Body of pancreas (tissue), 4 donors: Measurements from ENCODE around the gene RIMS1. TPM values are rescaled to one million over a fixed set of nuclear protein-coding genes. Genes with fewer than 3 reads are reported as not detected.

Source experiments
- ATAC-seq: fragments of 150-250 bp; one replicate; pipeline ENCODE4 v1.9.1; 2016
- DNase-seq, 4 donors: peaks; one replicate each; pipeline ENCODE4 v3.0.0-alpha.2; 2019
- H3K27ac ChIP-seq, 4 donors: fragments of 200-600 bp; sonication (generic); 1 replicate in 3 of 4; 2 replicates in 1 of 4; pipeline versions ENCODE4 v1.5.1 to v1.6.1; 2016 to 2019; ENCODE audit warnings: mild to moderate bottlenecking in 1 of 4, mixed read lengths in 1 of 4, moderate library complexity in 1 of 4
- H3K27me3 ChIP-seq, 2 donors: fragments of 200-600 bp; sonication (generic); one replicate each; pipeline ENCODE4 v1.6.0; 2016; ENCODE audit warnings: mild to moderate bottlenecking in 1 of 2
- H3K36me3 ChIP-seq, 2 donors: fragments of 200-600 bp; sonication (generic); replicated peaks in 1 of 2; 2 replicates each; pipeline ENCODE4 v1.5.1; 2016; ENCODE audit warnings: low read depth in 2 of 2; ENCODE audit not compliant: insufficient read depth in 1 of 2
- H3K4me1 ChIP-seq: fragments of 200-600 bp; sonication (generic); one replicate; pipeline ENCODE4 v1.6.0; 2016
- H3K4me3 ChIP-seq, 2 donors: fragments of 200-600 bp; sonication (generic); 1 replicate in 1 of 2; 2 replicates in 1 of 2; pipeline ENCODE4 v1.5.1; 2016 to 2019
- H3K9me3 ChIP-seq, 3 donors: fragments of 200-600 bp; sonication (generic); 1 replicate in 2 of 3; 2 replicates in 1 of 3; pipeline ENCODE4 v1.5.1; 2016
- CTCF ChIP-seq, 7 experiments: fragments of 450-650 bp in 4 of 7; fragments of 200-600 bp in 3 of 7; sonication (generic) in 3 of 7; IDR thresholded peaks; one replicate each; pipeline ENCODE4 v1.5.1; 2016 to 2019; ENCODE audit warnings: antibody characterized with exemption in 7 of 7
- POLR2A ChIP-seq, 3 donors: fragments of 450-650 bp; IDR thresholded peaks; one replicate each; pipeline ENCODE4 v1.6.1; 2016; ENCODE audit warnings: antibody characterized with exemption in 3 of 3, mild to moderate bottlenecking in 2 of 3
- WGBS, 2 donors: methylation state at CpG; one replicate each; pipeline ENCODE4 v1.1.5; 2017; 5-methylcytosine and 5-hydroxymethylcytosine counted together
- intact Hi-C: fragments of 100-400 bp; cut with DNase I; formaldehyde crosslinking; loops from one replicate; pipeline ENCODE4 v1.15.1; 2023
- total RNA-seq, 2 donors: library from RNA; depleted of rRNA; stranded (reverse); fragments of >200 nt; gene quantifications; one replicate each; pipeline ENCODE4 v1.1.0, GENCODE V29; 2016

RIMS1 gene
- total RNA-seq, 2 donors from 2014 or later: 0.78 to 5.9 TPM

GRCh38 chr6:72374857-72375256 is 488.5 kb downstream of the RIMS1 start:
- no peak overlapping the region for H3K27ac ChIP-seq
- H3K27me3 ChIP-seq: no peaks in the 10 kb centered on the region
- H3K9me3 ChIP-seq: no peaks in the 10 kb centered on the region
- no peaks in the 10 kb centered on the region for H3K36me3 ChIP-seq
- intact Hi-C loops: no loop called here
- H3K4me3 ChIP-seq: no peak overlapping the region
- no peaks in the 10 kb centered on the region for H3K4me1 ChIP-seq
- no peak for TF ChIP-seq POLR2A (IDR thresholded peaks at IDR 0.05)
- DNase-seq (no peak), ATAC-seq (no peak)
- WGBS, 2 donors: 54 to 62% methylated on average over 4 of the region's 4 CpGs

- Histone ChIP-seq H3K9me3 (no peaks in the 10 kb centered on the region), H3K27me3 (no peaks in the 10 kb centered on the region), H3K36me3 (no peaks in the 10 kb centered on the region), H3K4me3 (no peak overlapping the region), H3K4me1 (no peaks in the 10 kb centered on the region), H3K27ac (no peak overlapping the region)
- DNase-seq: no peak
- 70 to 81% methylated on average over 2 of the region's 2 CpGs for WGBS, 2 donors
- intact Hi-C loops: no loop called here
- TF ChIP-seq POLR2A (IDR thresholded peaks at IDR 0.05) (no peak), CTCF (IDR thresholded peaks at IDR 0.05) (no peak)
- no peak for ATAC-seq
These were observed 490.4 kb downstream of the RIMS1 start for GRCh38 chr6:72376736-72377135.

GRCh38 chr6:72381076-72381475 is 494.7 kb downstream of the RIMS1 start:
- no peak for ATAC-seq
- H3K4me3 ChIP-seq: no peak overlapping the region
- H3K4me1 ChIP-seq: no peaks in the 10 kb centered on the region
- no peaks in the 10 kb centered on the region for H3K27me3 ChIP-seq
- no peak for DNase-seq
- H3K9me3 ChIP-seq: no peaks in the 10 kb centered on the region
- no peaks in the 10 kb centered on the region for H3K36me3 ChIP-seq
- TF ChIP-seq CTCF (IDR thresholded peaks at IDR 0.05) (no peak), POLR2A (IDR thresholded peaks at IDR 0.05) (no peak)
- intact Hi-C loops: no loop called here
- WGBS, 2 donors: 67 to 84% methylated on average over 6 of the region's 6 CpGs
- no peak overlapping the region for H3K27ac ChIP-seq

GRCh38 chr6:72382602-72383529 is 496.5 kb downstream of the RIMS1 start:
- Histone ChIP-seq H3K9me3 (no peaks in the 10 kb centered on the region), H3K4me1 (no peaks in the 10 kb centered on the region), H3K27ac (no peak overlapping the region), H3K36me3 (no peaks in the 10 kb centered on the region), H3K4me3 (no peak overlapping the region), H3K27me3 (no peaks in the 10 kb centered on the region)
- TF ChIP-seq POLR2A (IDR thresholded peaks at IDR 0.05) (no peak), CTCF (IDR thresholded peaks at IDR 0.05) (no peak)
- intact Hi-C loops: no loop called here
- ATAC-seq (no peak), DNase-seq (no peak)
- WGBS, 2 donors: 64 to 72% methylated on average over 4 of the region's 4 CpGs

GRCh38 chr6:72386324-72386723 is 500.0 kb downstream of the RIMS1 start:
- no peak for TF ChIP-seq POLR2A (IDR thresholded peaks at IDR 0.05)
- TF ChIP-seq CTCF (IDR thresholded peaks at IDR 0.05): no peak
- ATAC-seq (no peak), DNase-seq (no peak)
- 83 to 92% methylated on average over 8 of the region's 8 CpGs for WGBS, 2 donors
- H3K4me1 ChIP-seq: no peaks in the 10 kb centered on the region
- H3K27me3 ChIP-seq: no peaks in the 10 kb centered on the region
- no peak overlapping the region for H3K4me3 ChIP-seq
- no peak overlapping the region for H3K27ac ChIP-seq
- no peaks in the 10 kb centered on the region for H3K36me3 ChIP-seq
- intact Hi-C loops: no loop called here
- no peaks in the 10 kb centered on the region for H3K9me3 ChIP-seq
